ENCODE data around the gene RSPH6A. TPM values are rescaled to one million over a fixed set of nuclear protein-coding genes. Genes with fewer than 3 reads are reported as not detected.

The RSPH6A gene
- total and polyA plus RNA-seq, 2 of the 4 experiments (the other 2 are of a cell fraction), result under 0.01 to 0.09 TPM

- TF ChIP-seq CTCF (conservative IDR thresholded peaks at IDR 0.05; ENCODE audit: low read depth, low read length), result peak; percentile 99
Observed at GRCh38 chr19:45817010-45817724, 2.1 kb upstream of the RSPH6A start (continued).

Measured in IMR-90 (cell line).